Neuronal stem cell (in vitro differentiated cells): Measurements from ENCODE around the gene DUS1L.
A peak's percentile ranks its signal among the peaks of the same experiment; 100 is the strongest.

Experiments
- DNase-seq: peaks from one replicate; pipeline ENCODE4 v3.0.0-alpha.2; 2013; ENCODE audit warnings: low spot score
- H2AFZ ChIP-seq: one replicate; pipeline ENCODE4 v1.6.1; 2013; ENCODE audit warnings: mild to moderate bottlenecking, low read length, inconsistent platforms
- H2AK5ac ChIP-seq: 2 replicates; pipeline ENCODE4 v1.6.1; 2013; ENCODE audit warnings: low read depth, mild to moderate bottlenecking, inconsistent platforms, low read length, moderate library complexity, mixed read lengths
- H2BK120ac ChIP-seq: 2 replicates; pipeline ENCODE4 v1.6.1; 2013; ENCODE audit warnings: low read depth, mild to moderate bottlenecking, inconsistent platforms, low read length, moderate library complexity, mixed read lengths
- H2BK12ac ChIP-seq: one replicate; pipeline ENCODE4 v1.6.1; 2013; ENCODE audit warnings: low read length, inconsistent platforms
- H2BK15ac ChIP-seq: 2 replicates; pipeline ENCODE4 v1.6.1; 2013; ENCODE audit warnings: mild to moderate bottlenecking, low read length, inconsistent platforms, mixed read lengths
- H2BK5ac ChIP-seq: one replicate; pipeline ENCODE4 v1.6.1; 2013; ENCODE audit warnings: inconsistent platforms, mild to moderate bottlenecking, low read length, moderate library complexity
- H3K14ac ChIP-seq: one replicate; pipeline ENCODE4 v1.6.1; 2013; ENCODE audit warnings: low read length, inconsistent platforms
- H3K18ac ChIP-seq: 2 replicates; pipeline ENCODE4 v1.6.1; 2013; ENCODE audit warnings: low read length, inconsistent platforms
- H3K23ac ChIP-seq: 2 replicates; pipeline ENCODE4 v1.6.1; 2013; ENCODE audit warnings: low read depth, mild to moderate bottlenecking, mixed read lengths, low read length, inconsistent platforms; ENCODE audit not compliant: poor library complexity
- H3K27ac ChIP-seq: replicated peaks from 3 replicates; pipeline ENCODE4 v1.5.1; 2013; ENCODE audit warnings: low read length, inconsistent platforms
- H3K27me3 ChIP-seq, 3 experiments: 2 replicates each; pipeline ENCODE4 v1.6.1; 2013; ENCODE audit warnings: low read length in 3 of 3, mild to moderate bottlenecking in 2 of 3, inconsistent platforms in 1 of 3, low read depth in 1 of 3, mixed read lengths in 1 of 3, moderate library complexity in 1 of 3; ENCODE audit not compliant: control insufficient read depth in 3 of 3, insufficient read depth in 3 of 3
- H3K36me3 ChIP-seq, 2 donors: replicated peaks in 1 of 2; 2 replicates each; pipeline ENCODE4 v1.6.1; 2013; ENCODE audit warnings: low read length in 2 of 2; ENCODE audit not compliant: control insufficient read depth in 2 of 2, insufficient read depth in 2 of 2
- H3K4ac ChIP-seq: 2 replicates; pipeline ENCODE4 v1.6.1; 2013; ENCODE audit warnings: inconsistent platforms, mild to moderate bottlenecking, low read length, moderate library complexity
- H3K4me1 ChIP-seq, 2 donors: 1 replicate in 1 of 2; 2 replicates in 1 of 2; pipeline ENCODE4 v1.6.1; 2013; ENCODE audit warnings: low read length in 2 of 2, low read depth in 1 of 2; ENCODE audit not compliant: control insufficient read depth in 2 of 2, insufficient read depth in 1 of 2
- H3K4me2 ChIP-seq: one replicate; pipeline ENCODE4 v1.6.1; 2013; ENCODE audit warnings: mild to moderate bottlenecking, low read length, inconsistent platforms; ENCODE audit not compliant: insufficient read depth, poor library complexity, severe bottlenecking
- H3K4me3 ChIP-seq, 2 donors: 2 replicates each; pipeline ENCODE4 v1.5.1; 2013; ENCODE audit warnings: low read length in 2 of 2, mild to moderate bottlenecking in 2 of 2, inconsistent platforms in 1 of 2, moderate library complexity in 1 of 2
- H3K79me1 ChIP-seq: one replicate; pipeline ENCODE4 v1.6.1; 2013; ENCODE audit warnings: low read depth, mild to moderate bottlenecking, inconsistent platforms, low read length, moderate library complexity
- H3K9ac ChIP-seq: one replicate; pipeline ENCODE4 v1.6.1; 2013; ENCODE audit warnings: mild to moderate bottlenecking, low read depth, low read length, inconsistent platforms; ENCODE audit not compliant: poor library complexity
- H3K9me3 ChIP-seq, 2 donors: replicated peaks in 1 of 2; 2 replicates each; pipeline versions ENCODE3 to v1.6.1; 2013; ENCODE audit warnings: low read length in 2 of 2, mild to moderate bottlenecking in 2 of 2, inconsistent platforms in 1 of 2, low read depth in 1 of 2, mixed read lengths in 1 of 2, moderate library complexity in 1 of 2; ENCODE audit not compliant: control insufficient read depth in 2 of 2, insufficient read depth in 1 of 2
- H4K8ac ChIP-seq: one replicate; pipeline ENCODE4 v1.6.1; 2013; ENCODE audit warnings: low read depth, mild to moderate bottlenecking, inconsistent platforms, low read length, moderate library complexity
- H4K91ac ChIP-seq: one replicate; pipeline ENCODE4 v1.6.1; 2013; ENCODE audit warnings: low read length, low read depth, mild to moderate bottlenecking, inconsistent platforms; ENCODE audit not compliant: poor library complexity
- WGBS, 2 donors: extraction: QIAGEN DNeasy Blood & Tissue Kit; methylation state at CpG; one replicate each; pipeline ENCODE4 v1.1.7; 2013; ENCODE audit warnings: missing lambda C conversion rate in 2 of 2, mixed read lengths in 1 of 2; ENCODE audit not compliant: insufficient read length in 2 of 2, insufficient replicate concordance in 1 of 2; ENCODE audit errors: extremely low coverage in 2 of 2; 5-methylcytosine and 5-hydroxymethylcytosine counted together

DUS1L gene

DNA sequence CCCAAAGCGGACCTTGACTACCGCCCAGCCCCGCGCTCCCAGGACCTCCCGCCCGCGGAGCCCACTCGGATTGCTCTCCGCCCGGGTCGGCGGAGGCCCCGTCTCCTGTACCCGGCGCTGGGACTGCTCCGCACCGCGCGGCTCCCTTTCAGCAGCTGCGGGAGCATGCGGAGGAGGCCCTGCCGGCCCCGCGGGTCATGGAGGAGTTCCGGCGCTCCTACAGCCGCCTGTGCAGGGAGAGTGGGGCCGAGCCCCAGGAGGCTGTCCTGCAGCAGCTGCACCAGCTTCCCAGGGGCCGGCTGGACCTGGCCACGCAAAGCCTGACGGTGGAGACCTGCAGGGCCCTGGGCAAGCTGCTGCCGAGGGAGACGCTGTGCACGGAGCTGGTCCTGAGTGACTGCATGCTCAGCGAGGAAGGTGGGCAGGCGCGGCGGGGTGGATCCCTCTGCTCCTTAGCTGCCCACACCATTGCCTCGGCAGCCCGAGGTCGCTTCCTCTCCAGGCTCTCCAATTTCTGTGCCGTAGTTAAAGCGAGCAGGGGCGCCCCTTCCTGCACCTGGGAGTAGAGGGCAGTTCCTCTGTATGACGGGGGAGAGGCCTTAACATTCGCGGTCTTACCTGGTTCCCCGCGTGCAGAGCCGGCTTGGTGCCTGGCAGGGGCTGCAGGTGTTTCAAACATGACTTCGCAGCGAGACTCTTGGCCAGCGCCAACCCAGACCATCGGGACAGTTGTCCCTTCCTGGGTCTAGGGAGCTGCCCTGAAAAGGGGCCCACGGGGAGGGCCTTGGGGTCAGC, 42.0 kb downstream of the DUS1L start:
- no peaks in the 10 kb centered on the region for H3K27me3 ChIP-seq
- peaks cover 9 to 16% of the 10 kb centered on the region in 2 donors for H3K4me1 ChIP-seq
- peak overlapping the region; percentile 88 to 93 for H3K4me3 ChIP-seq
- peak overlapping the region; percentile 8 for H2BK120ac ChIP-seq
- H3K23ac ChIP-seq: peak overlapping the region; percentile 73
- H4K8ac ChIP-seq: no peak overlapping the region
- H3K27ac ChIP-seq: no peak overlapping the region
- H2AK5ac ChIP-seq: peak overlapping the region; percentile 98
- peak overlapping the region; percentile 90 for H2BK5ac ChIP-seq
- peaks cover 0 to 2% of the 10 kb centered on the region in 2 donors for H3K9me3 ChIP-seq
- peak overlapping the region; percentile 66 for H3K4ac ChIP-seq
- peaks cover 30% of the 10 kb centered on the region for H3K79me1 ChIP-seq
- no peak overlapping the region for H4K91ac ChIP-seq
- peak overlapping the region; percentile 98 for H3K9ac ChIP-seq
- H2AFZ ChIP-seq: peak overlapping the region; percentile 97
- peak overlapping the region; percentile 99 for H3K4me2 ChIP-seq
- H3K18ac ChIP-seq: peak overlapping the region; percentile 96
- H2BK15ac ChIP-seq: peak overlapping the region; percentile 96
- peak overlapping the region; percentile 75 for H2BK12ac ChIP-seq
- H3K36me3 ChIP-seq: peaks cover 21% of the 10 kb centered on the region in 2 donors
- WGBS, 2 donors: no CpG with 5 or more reads among the region's 55 CpGs
- no peak for DNase-seq
- H3K14ac ChIP-seq: peak overlapping the region; percentile 94

DNA sequence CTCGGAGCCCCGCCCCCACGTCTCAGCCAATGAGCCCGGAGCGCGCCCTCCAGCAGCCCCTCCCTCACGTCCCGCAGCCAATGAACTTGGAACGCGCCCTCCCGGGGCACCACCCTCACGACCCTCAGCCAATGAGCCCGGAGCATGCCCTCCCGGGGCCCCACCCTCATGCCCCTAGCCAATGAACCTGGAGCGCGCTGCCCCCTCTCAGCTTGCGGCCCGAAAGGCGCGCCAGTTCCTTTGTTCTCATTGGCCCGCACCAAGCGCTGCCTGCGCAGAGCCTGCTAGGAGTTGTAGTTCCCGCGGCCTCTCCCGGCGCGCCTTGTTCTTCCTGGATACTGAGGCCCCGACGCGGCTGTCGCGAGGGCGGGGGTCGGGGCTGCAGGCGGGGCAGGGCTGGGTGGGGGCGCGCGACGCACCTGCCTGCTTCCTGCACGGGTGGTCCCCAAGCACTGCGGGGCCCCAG, 42.6 kb downstream of the DUS1L start, which contains the start of gene LRRC45:
Gene LRRC45, plus strand, starts transcription at position 325 of the 466 bp plus-strand sequence. CDS start 339 bp downstream, outside the sequence.
- peak within 1 kb of the TSS; percentile 8 for H2BK120ac ChIP-seq
- H3K14ac ChIP-seq: peak within 1 kb of the TSS; percentile 94
- peak within 1 kb of the TSS; percentile 66 for H3K4ac ChIP-seq
- peaks cover 9 to 16% of the 10 kb centered on the region in 2 donors for H3K4me1 ChIP-seq
- H3K79me1 ChIP-seq: peaks cover 30% of the 10 kb centered on the region
- peaks cover 20 to 26% of the 10 kb centered on the region in 2 donors for H3K36me3 ChIP-seq
- H2AFZ ChIP-seq: peak within 1 kb of the TSS; percentile 97
- peak within 1 kb of the TSS; percentile 98 for H3K9ac ChIP-seq
- H2BK5ac ChIP-seq: peak within 1 kb of the TSS; percentile 90
- DNase-seq: peak; percentile 99
- H3K27me3 ChIP-seq: no peaks in the 10 kb centered on the region
- H3K4me3 ChIP-seq: peak within 1 kb of the TSS; percentile 93 to 98
- H3K23ac ChIP-seq: peak within 1 kb of the TSS; percentile 91
- WGBS, 2 donors: no CpG with 5 or more reads among the region's 42 CpGs
- peak within 1 kb of the TSS; percentile 90 for H2BK12ac ChIP-seq
- no peak within 1 kb of the TSS for H4K91ac ChIP-seq
- no peak within 1 kb of the TSS for H3K27ac ChIP-seq
- peak within 1 kb of the TSS; percentile 98 for H2AK5ac ChIP-seq
- H3K18ac ChIP-seq: peak within 1 kb of the TSS; percentile 96
- no peak within 1 kb of the TSS for H4K8ac ChIP-seq
- peak within 1 kb of the TSS; percentile 96 for H2BK15ac ChIP-seq
- peak within 1 kb of the TSS; percentile 99 for H3K4me2 ChIP-seq
- peaks cover 0 to 2% of the 10 kb centered on the region in 2 donors for H3K9me3 ChIP-seq

DNA sequence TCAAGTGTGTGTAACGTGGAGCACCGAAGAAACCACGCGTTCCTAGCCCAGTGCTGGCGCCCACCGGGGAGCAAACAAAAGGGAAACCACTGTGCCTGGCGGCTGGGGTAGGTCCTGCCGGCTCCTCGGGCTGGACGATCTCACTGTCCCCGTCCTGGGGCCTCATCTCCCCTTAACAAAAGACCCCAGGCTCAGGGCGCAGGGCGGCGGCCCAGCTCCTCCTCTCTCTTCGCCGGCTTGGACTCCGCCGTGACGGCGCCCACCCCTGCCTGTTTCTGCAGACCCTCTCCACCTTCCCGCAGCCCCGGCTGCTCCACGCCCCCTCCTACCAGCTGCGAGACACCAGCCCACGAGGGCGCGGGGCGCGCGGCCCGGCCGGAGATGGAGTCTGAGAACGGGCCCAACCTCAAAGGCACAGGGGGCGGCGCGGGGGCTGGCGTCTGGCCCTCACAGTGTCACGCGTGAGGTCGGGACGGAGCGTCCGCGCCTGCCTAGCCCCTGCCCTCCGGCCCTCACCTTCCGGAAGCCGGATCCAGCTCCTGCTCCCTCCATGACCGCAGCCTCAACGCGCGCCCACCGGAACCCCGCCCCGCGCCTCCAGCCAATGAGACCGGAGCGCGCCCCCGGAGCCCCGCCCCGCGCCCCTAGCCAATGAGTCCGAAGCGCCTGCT, 43.2 kb downstream of the DUS1L start, which contains the start of gene CENPX:
Gene CENPX, minus strand, starts transcription at position 569 of the 671 bp plus-strand sequence. Its CDS starts 17 bp downstream, at position 552.
- peak within 1 kb of the TSS; percentile 99 for H3K4me2 ChIP-seq
- H3K9ac ChIP-seq: peak within 1 kb of the TSS; percentile 98
- peak within 1 kb of the TSS; percentile 97 for H2AFZ ChIP-seq
- no peak within 1 kb of the TSS for H4K91ac ChIP-seq
- H2BK120ac ChIP-seq: peak within 1 kb of the TSS; percentile 8
- peak within 1 kb of the TSS; percentile 98 for H2AK5ac ChIP-seq
- peak within 1 kb of the TSS; percentile 96 for H3K18ac ChIP-seq
- H3K14ac ChIP-seq: peak within 1 kb of the TSS; percentile 94
- H2BK12ac ChIP-seq: peak within 1 kb of the TSS; percentile 90
- peak within 1 kb of the TSS; percentile 93 to 98 for H3K4me3 ChIP-seq
- no CpG with 5 or more reads among the region's 64 CpGs for WGBS, 2 donors
- peaks cover 30% of the 10 kb centered on the region for H3K79me1 ChIP-seq
- H3K36me3 ChIP-seq: peaks cover 17 to 31% of the 10 kb centered on the region in 2 donors
- peak within 1 kb of the TSS; percentile 66 for H3K4ac ChIP-seq
- peaks cover 0 to 2% of the 10 kb centered on the region in 2 donors for H3K9me3 ChIP-seq
- peak; percentile 43 for DNase-seq
- H2BK15ac ChIP-seq: peak within 1 kb of the TSS; percentile 96
- peak within 1 kb of the TSS; percentile 91 for H3K23ac ChIP-seq
- H3K4me1 ChIP-seq: peaks cover 9 to 16% of the 10 kb centered on the region in 2 donors
- H4K8ac ChIP-seq: no peak within 1 kb of the TSS
- no peaks in the 10 kb centered on the region for H3K27me3 ChIP-seq
- peak within 1 kb of the TSS; percentile 90 for H2BK5ac ChIP-seq
- no peak within 1 kb of the TSS for H3K27ac ChIP-seq
